ENCODE measurements around the gene DNAH10.

DNA sequence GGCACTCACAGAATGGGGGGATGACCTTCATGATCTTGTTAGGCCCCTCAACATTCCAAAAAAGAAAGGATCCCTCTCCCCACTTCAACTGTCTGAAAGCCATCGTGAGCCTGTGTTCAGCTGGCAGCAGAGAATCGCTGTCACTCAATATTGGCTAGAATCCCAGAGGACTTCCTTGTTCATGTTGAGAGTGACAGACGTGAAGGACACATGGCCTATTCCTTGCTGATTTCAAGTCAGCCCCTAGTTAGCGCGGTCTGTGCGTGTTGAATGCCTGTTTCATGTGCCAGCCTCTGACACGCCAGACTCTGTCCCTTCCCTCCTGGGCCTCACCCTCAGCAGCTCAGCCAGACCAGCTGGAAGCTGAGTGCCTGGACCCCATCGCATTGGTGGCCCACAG lies 43.1 kb downstream of the DNAH10 start:
- TF ChIP-seq SUZ12 (IDR thresholded peaks at IDR 0.05; ENCODE audit: extremely low read depth, insufficient read depth, insufficient read length): no peak
- no peak for TF ChIP-seq ZNF274 (IDR thresholded peaks at IDR 0.05; ENCODE audit: low read depth, low read length)
